Sciatic nerve (tissue), 2 donors: ENCODE data around the gene AGPAT3. TPM values are rescaled to one million over a fixed set of nuclear protein-coding genes. Genes with fewer than 3 reads are reported as not detected.
A peak's percentile ranks its signal among the peaks of the same experiment; 100 is the strongest.

Experiments
- ATAC-seq: fragments of 200-7000 bp; cut with Tn5 transposase; one replicate; pipeline ENCODE4 v1.9.1; 2020; ENCODE audit warnings: mild to moderate bottlenecking, moderate library complexity
- DNase-seq: peaks from one replicate; pipeline ENCODE4 v3.0.0-alpha.2; 2020; ENCODE audit warnings: low spot score
- intact Hi-C: fragments of 100-400 bp; cut with DNase I; formaldehyde crosslinking; loops from one replicate; pipeline ENCODE4 v1.14.2; 2022
- total RNA-seq: library from RNA; stranded (reverse); fragmentation: NEBNext Ultra II Directional; extraction: Animal tissue kit (Norgen Biotek cat#: 25700); gene quantifications from one replicate; pipeline ENCODE4 v1.2.1, GENCODE V29; 2021
- donor health status: DM: no; HTN: no; CAD: no.
- donor health status: DM: no; HTN: no; CAD: no.

Gene AGPAT3
- total RNA-seq, 1 donor from 2014 or later: 51.8 TPM

GRCh38 chr21:43855955-43856354 is 9.1 kb upstream of the AGPAT3 start:
- ATAC-seq: no peak
- intact Hi-C loops: no loop called here
- DNase-seq: no peak

- no peak for DNase-seq
- ATAC-seq: no peak
- intact Hi-C loops: no loop called here
Observed at GRCh38 chr21:43858806-43859648, 6.0 kb upstream of the AGPAT3 start.

GRCh38 chr21:43859747-43860214 is 5.2 kb upstream of the AGPAT3 start:
- DNase-seq (no peak), ATAC-seq (no peak)
- intact Hi-C loops: no loop called here

GRCh38 chr21:43861706-43862105 is 3.3 kb upstream of the AGPAT3 start:
- intact Hi-C loops: no loop called here

GRCh38 chr21:43864313-43864961 is 586 bp upstream of the AGPAT3 start:
- ATAC-seq (no peak), DNase-seq (peak; percentile 67)
- intact Hi-C loops: no loop called here

More at GRCh38 chr21:43861706-43862105, 3.3 kb upstream of the AGPAT3 start:
- DNase-seq (no peak), ATAC-seq (no peak)

- peak; percentile 72 for ATAC-seq
- intact Hi-C loops: no loop called here
- DNase-seq: peak; percentile 71
Observed at GRCh38 chr21:43865540-43866259, 677 bp downstream of the AGPAT3 start.

GRCh38 chr21:43866260-43866629 is 1.2 kb downstream of the AGPAT3 start:
- DNase-seq: peak; percentile 76
- intact Hi-C loops: no loop called here
- ATAC-seq: peak; percentile 87

- intact Hi-C loops: no loop called here
- DNase-seq (no peak), ATAC-seq (peak; percentile 38)
Observed at GRCh38 chr21:43866659-43867331, 1.8 kb downstream of the AGPAT3 start.

- intact Hi-C loops: no loop called here
- no peak for DNase-seq
- ATAC-seq: no peak
Observed at GRCh38 chr21:43867332-43867703, 2.3 kb downstream of the AGPAT3 start.

GRCh38 chr21:43867948-43868347 is 2.9 kb downstream of the AGPAT3 start:
- intact Hi-C loops: no loop called here
- no peak for DNase-seq
- no peak for ATAC-seq

GRCh38 chr21:43868461-43868860 is 3.4 kb downstream of the AGPAT3 start:
- ATAC-seq (no peak), DNase-seq (no peak)
- intact Hi-C loops: no loop called here

- DNase-seq (no peak), ATAC-seq (no peak)
- intact Hi-C loops: no loop called here
Observed at GRCh38 chr21:43869486-43870325, 4.7 kb downstream of the AGPAT3 start.

- intact Hi-C loops: no loop called here
- ATAC-seq (no peak), DNase-seq (no peak)
Observed at GRCh38 chr21:43871487-43871886, 6.5 kb downstream of the AGPAT3 start.

- ATAC-seq (peak; percentile 22), DNase-seq (no peak)
- intact Hi-C loops: no loop called here
Observed at GRCh38 chr21:43872531-43873197, 7.6 kb downstream of the AGPAT3 start.

GRCh38 chr21:43873673-43874072 is 8.7 kb downstream of the AGPAT3 start:
- ATAC-seq: no peak
- intact Hi-C loops: no loop called here
- DNase-seq: no peak

GRCh38 chr21:43874085-43874805 is 9.2 kb downstream of the AGPAT3 start:
- DNase-seq (no peak), ATAC-seq (no peak)
- intact Hi-C loops: no loop called here

GRCh38 chr21:43876605-43877004 is 11.6 kb downstream of the AGPAT3 start:
- intact Hi-C loops: no loop called here
- ATAC-seq: no peak
- no peak for DNase-seq
